GM23338 (cell line): Measurements from ENCODE around the gene NOP16. TPM values are rescaled to one million over a fixed set of nuclear protein-coding genes. Genes with fewer than 3 reads are reported as not detected.

Source experiments
- ATAC-seq: fragments of 200-7000 bp; cut with Tn5 transposase; 3 replicates; pipeline ENCODE4 v1.9.1; 2020
- DNase-seq: peaks from one replicate; pipeline ENCODE4 v3.0.0-alpha.2; 2015; ENCODE audit warnings: low spot score
- H2AFZ ChIP-seq: fragments of 200-600 bp; sonication (generic); 2 replicates; pipeline ENCODE4 v1.8.0; 2016; ENCODE audit warnings: antibody characterized with exemption, mild to moderate bottlenecking, moderate library complexity
- H3F3A ChIP-seq: fragments of 200-600 bp; sonication (generic); replicated peaks from 2 replicates; pipeline ENCODE4 v1.8.0; 2017; ENCODE audit warnings: antibody characterized with exemption, mixed run types, low read depth
- H3K27ac ChIP-seq: fragments of 200-600 bp; sonication (generic); 2 replicates; pipeline ENCODE4 v1.6.1; 2016; ENCODE audit warnings: low read depth
- H3K27me3 ChIP-seq: fragments of 200-600 bp; sonication (generic); 2 replicates; pipeline ENCODE4 v1.8.0; 2016; ENCODE audit warnings: mild to moderate bottlenecking, mixed run types, moderate library complexity; ENCODE audit not compliant: insufficient read depth
- H3K36me3 ChIP-seq: fragments of 200-600 bp; sonication (generic); 2 replicates; pipeline ENCODE4 v1.8.0; 2016; ENCODE audit warnings: mild to moderate bottlenecking; ENCODE audit not compliant: insufficient read depth
- H3K4me1 ChIP-seq: fragments of 200-600 bp; sonication (generic); 2 replicates; pipeline ENCODE4 v1.8.0; 2016; ENCODE audit warnings: mild to moderate bottlenecking, moderate library complexity; ENCODE audit not compliant: insufficient read depth
- H3K4me2 ChIP-seq: fragments of 200-600 bp; sonication (generic); 2 replicates; pipeline ENCODE4 v1.7.1; 2017; ENCODE audit warnings: mixed run types
- H3K4me3 ChIP-seq: fragments of 200-600 bp; sonication (generic); 2 replicates; pipeline ENCODE4 v1.6.1; 2016; ENCODE audit warnings: mixed run types
- H3K79me2 ChIP-seq: fragments of 200-600 bp; sonication (generic); replicated peaks from 2 replicates; pipeline ENCODE4 v1.8.0; 2017; ENCODE audit warnings: mild to moderate bottlenecking; ENCODE audit not compliant: insufficient read depth
- H3K9me2 ChIP-seq: fragments of 200-600 bp; sonication (generic); 2 replicates; pipeline ENCODE4 v1.8.0; 2017; ENCODE audit not compliant: insufficient read depth
- H4K20me1 ChIP-seq: fragments of 200-600 bp; sonication (generic); replicated peaks from 2 replicates; pipeline ENCODE4 v1.8.0; 2017; ENCODE audit warnings: mild to moderate bottlenecking; ENCODE audit not compliant: insufficient read depth
- H3K27ac Mint-ChIP-seq: 2 replicates; pipeline ENCODE4 v1.8.0; 2020; ENCODE audit warnings: inconsistent platforms, mild to moderate bottlenecking, moderate library complexity, mixed read lengths
- H3K27me3 Mint-ChIP-seq: 3 replicates; pipeline ENCODE4 v1.8.0; 2022; ENCODE audit warnings: low read depth, mild to moderate bottlenecking, moderate library complexity, mixed read lengths, inconsistent platforms; ENCODE audit not compliant: insufficient read depth, poor library complexity
- H3K36me3 Mint-ChIP-seq: 3 replicates; pipeline ENCODE4 v1.8.0; 2021; ENCODE audit warnings: low read depth, mild to moderate bottlenecking, inconsistent platforms, moderate library complexity, mixed read lengths
- H3K4me1 Mint-ChIP-seq: 3 replicates; pipeline ENCODE4 v1.8.0; 2020; ENCODE audit warnings: mild to moderate bottlenecking, inconsistent platforms, mixed read lengths
- H3K4me3 Mint-ChIP-seq: 3 replicates; pipeline ENCODE4 v1.8.0; 2021; ENCODE audit warnings: moderate library complexity, mild to moderate bottlenecking, inconsistent platforms, mixed read lengths
- H3K9me3 Mint-ChIP-seq: 3 replicates; pipeline ENCODE4 v1.8.0; 2020; ENCODE audit warnings: moderate library complexity, mild to moderate bottlenecking, inconsistent platforms, mixed read lengths
- CREB1 ChIP-seq: fragments of 250-450 bp; sonication (Bioruptor Pico); IDR thresholded peaks from 2 replicates; pipeline ENCODE4 v1.5.0; 2020; ENCODE audit warnings: low read depth, mild to moderate bottlenecking, moderate library complexity
- EZH2 ChIP-seq: fragments of 200-600 bp; sonication (generic); IDR thresholded peaks from one replicate; pipeline ENCODE4 v1.8.0; 2017; ENCODE audit warnings: antibody characterized with exemption, mild to moderate bottlenecking, low read depth; ENCODE audit not compliant: unreplicated experiment
- EZH2phosphoT487 ChIP-seq: fragments of 200-600 bp; sonication (generic); IDR thresholded peaks from one replicate; pipeline ENCODE4 v1.8.1; 2018; ENCODE audit warnings: antibody characterized with exemption; ENCODE audit not compliant: unreplicated experiment
- JUNB ChIP-seq: IDR thresholded peaks from one replicate; pipeline ENCODE4 v1.6.1; 2016; ENCODE audit warnings: antibody characterized with exemption; ENCODE audit not compliant: unreplicated experiment
- NANOG ChIP-seq: IDR thresholded peaks from 2 replicates; pipeline ENCODE4 v1.6.1; 2016; ENCODE audit warnings: antibody characterized with exemption, borderline replicate concordance
- POLR2AphosphoS5 ChIP-seq: IDR thresholded peaks from 2 replicates; pipeline ENCODE4 v1.6.1; 2016; ENCODE audit warnings: antibody characterized with exemption, low read depth
- STAT1 ChIP-seq: IDR thresholded peaks from one replicate; pipeline ENCODE4 v1.6.1; 2016; ENCODE audit warnings: antibody characterized with exemption; ENCODE audit not compliant: unreplicated experiment
- ZNF114 ChIP-seq: fragments of 250-450 bp; sonication (Bioruptor Pico); IDR thresholded peaks from 2 replicates; pipeline ENCODE4 v1.5.0; 2020; ENCODE audit warnings: mild to moderate bottlenecking, moderate library complexity
- ZNF331 ChIP-seq: fragments of 250-450 bp; sonication (Bioruptor Pico); IDR thresholded peaks from 2 replicates; pipeline ENCODE4 v1.5.0; 2020; ENCODE audit warnings: low read depth, mild to moderate bottlenecking, moderate library complexity
- polyA plus RNA-seq: library from polyadenylated mRNA; unstranded; fragments of >200 nt; fragmentation: Nextera tagmentation; extraction: Ambion mirVana; gene quantifications from 2 replicates; pipeline ENCODE4 v1.2.1, GENCODE V29; 2016
- total RNA-seq: library from RNA; depleted of rRNA; stranded (reverse); fragments of >200 nt; shearing (Covaris generic); gene quantifications from 2 replicates; pipeline ENCODE4 v1.2.3, GENCODE V29; 2014
- TF ChIP-seq, protein P1 (sequence below): IDR thresholded peaks from 2 replicates; pipeline ENCODE4 v1.6.1; 2016; ENCODE audit warnings: antibody characterized with exemption
- TF ChIP-seq, protein P2 (sequence below): fragments of 250-450 bp; sonication (Bioruptor Pico); IDR thresholded peaks from 2 replicates; pipeline ENCODE4 v1.5.0; 2020; ENCODE audit warnings: mild to moderate bottlenecking, moderate library complexity
- TF ChIP-seq, protein P3 (sequence below): IDR thresholded peaks from one replicate; pipeline ENCODE4 v1.6.1; 2018; ENCODE audit warnings: antibody characterized with exemption; ENCODE audit not compliant: unreplicated experiment

NOP16 gene
- total and polyA plus RNA-seq, 2 experiments from 2014 or later = 43.4 to 181 TPM

DNA sequence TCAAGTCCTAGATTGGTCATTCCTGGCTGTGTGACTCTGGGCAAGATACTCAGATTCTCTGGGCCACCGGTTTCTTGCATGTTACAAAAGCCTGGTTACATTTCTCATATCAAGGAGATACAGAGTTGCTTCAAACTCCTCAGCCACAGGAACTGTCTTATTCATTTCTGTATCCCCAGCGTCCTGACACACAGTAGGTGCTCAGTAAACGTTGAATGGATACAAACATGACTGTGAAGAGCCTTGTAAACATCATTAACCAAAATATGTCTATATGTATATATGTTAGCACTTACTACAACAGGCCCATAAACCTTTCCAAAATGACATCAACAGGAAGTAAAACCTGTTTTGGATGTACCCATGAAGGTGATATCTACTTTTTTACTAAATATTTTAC is 26.3 kb upstream of the NOP16 start:
- Histone ChIP-seq H4K20me1 (peaks cover 10% of the 10 kb centered on the region), H3K36me3 (no peaks in the 10 kb centered on the region), H3K9me2 (0 out of 2 replicates have a peak, but pooled peaks cover 2% of the 10 kb centered on the region), H3K27ac (no peak overlapping the region), H3K79me2 (no peaks in the 10 kb centered on the region), H3F3A (0 out of 2 replicates have a peak, but pooled peaks cover 4% of the 10 kb centered on the region), H2AFZ (no peak overlapping the region), H3K4me3 (no peak overlapping the region), H3K4me2 (no peak overlapping the region), H3K4me1 (0 out of 2 replicates have a peak, but pooled peaks cover 3% of the 10 kb centered on the region), H3K27me3 (peaks cover 29% of the 10 kb centered on the region)
- H3K9me3 Mint-ChIP-seq = peaks cover 16% of the 10 kb centered on the region
- H3K36me3 Mint-ChIP-seq = no peaks in the 10 kb centered on the region
- H3K27me3 Mint-ChIP-seq = peaks cover 14% of the 10 kb centered on the region
- ATAC-seq (no peak), DNase-seq (no peak)
- TF ChIP-seq JUNB = no peak
- TF ChIP-seq, protein P1, sequence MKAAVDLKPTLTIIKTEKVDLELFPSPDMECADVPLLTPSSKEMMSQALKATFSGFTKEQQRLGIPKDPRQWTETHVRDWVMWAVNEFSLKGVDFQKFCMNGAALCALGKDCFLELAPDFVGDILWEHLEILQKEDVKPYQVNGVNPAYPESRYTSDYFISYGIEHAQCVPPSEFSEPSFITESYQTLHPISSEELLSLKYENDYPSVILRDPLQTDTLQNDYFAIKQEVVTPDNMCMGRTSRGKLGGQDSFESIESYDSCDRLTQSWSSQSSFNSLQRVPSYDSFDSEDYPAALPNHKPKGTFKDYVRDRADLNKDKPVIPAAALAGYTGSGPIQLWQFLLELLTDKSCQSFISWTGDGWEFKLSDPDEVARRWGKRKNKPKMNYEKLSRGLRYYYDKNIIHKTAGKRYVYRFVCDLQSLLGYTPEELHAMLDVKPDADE = no peak
- TF ChIP-seq ZNF331 (CRISPR knock-in tag) = no peak
- TF ChIP-seq, protein P2, sequence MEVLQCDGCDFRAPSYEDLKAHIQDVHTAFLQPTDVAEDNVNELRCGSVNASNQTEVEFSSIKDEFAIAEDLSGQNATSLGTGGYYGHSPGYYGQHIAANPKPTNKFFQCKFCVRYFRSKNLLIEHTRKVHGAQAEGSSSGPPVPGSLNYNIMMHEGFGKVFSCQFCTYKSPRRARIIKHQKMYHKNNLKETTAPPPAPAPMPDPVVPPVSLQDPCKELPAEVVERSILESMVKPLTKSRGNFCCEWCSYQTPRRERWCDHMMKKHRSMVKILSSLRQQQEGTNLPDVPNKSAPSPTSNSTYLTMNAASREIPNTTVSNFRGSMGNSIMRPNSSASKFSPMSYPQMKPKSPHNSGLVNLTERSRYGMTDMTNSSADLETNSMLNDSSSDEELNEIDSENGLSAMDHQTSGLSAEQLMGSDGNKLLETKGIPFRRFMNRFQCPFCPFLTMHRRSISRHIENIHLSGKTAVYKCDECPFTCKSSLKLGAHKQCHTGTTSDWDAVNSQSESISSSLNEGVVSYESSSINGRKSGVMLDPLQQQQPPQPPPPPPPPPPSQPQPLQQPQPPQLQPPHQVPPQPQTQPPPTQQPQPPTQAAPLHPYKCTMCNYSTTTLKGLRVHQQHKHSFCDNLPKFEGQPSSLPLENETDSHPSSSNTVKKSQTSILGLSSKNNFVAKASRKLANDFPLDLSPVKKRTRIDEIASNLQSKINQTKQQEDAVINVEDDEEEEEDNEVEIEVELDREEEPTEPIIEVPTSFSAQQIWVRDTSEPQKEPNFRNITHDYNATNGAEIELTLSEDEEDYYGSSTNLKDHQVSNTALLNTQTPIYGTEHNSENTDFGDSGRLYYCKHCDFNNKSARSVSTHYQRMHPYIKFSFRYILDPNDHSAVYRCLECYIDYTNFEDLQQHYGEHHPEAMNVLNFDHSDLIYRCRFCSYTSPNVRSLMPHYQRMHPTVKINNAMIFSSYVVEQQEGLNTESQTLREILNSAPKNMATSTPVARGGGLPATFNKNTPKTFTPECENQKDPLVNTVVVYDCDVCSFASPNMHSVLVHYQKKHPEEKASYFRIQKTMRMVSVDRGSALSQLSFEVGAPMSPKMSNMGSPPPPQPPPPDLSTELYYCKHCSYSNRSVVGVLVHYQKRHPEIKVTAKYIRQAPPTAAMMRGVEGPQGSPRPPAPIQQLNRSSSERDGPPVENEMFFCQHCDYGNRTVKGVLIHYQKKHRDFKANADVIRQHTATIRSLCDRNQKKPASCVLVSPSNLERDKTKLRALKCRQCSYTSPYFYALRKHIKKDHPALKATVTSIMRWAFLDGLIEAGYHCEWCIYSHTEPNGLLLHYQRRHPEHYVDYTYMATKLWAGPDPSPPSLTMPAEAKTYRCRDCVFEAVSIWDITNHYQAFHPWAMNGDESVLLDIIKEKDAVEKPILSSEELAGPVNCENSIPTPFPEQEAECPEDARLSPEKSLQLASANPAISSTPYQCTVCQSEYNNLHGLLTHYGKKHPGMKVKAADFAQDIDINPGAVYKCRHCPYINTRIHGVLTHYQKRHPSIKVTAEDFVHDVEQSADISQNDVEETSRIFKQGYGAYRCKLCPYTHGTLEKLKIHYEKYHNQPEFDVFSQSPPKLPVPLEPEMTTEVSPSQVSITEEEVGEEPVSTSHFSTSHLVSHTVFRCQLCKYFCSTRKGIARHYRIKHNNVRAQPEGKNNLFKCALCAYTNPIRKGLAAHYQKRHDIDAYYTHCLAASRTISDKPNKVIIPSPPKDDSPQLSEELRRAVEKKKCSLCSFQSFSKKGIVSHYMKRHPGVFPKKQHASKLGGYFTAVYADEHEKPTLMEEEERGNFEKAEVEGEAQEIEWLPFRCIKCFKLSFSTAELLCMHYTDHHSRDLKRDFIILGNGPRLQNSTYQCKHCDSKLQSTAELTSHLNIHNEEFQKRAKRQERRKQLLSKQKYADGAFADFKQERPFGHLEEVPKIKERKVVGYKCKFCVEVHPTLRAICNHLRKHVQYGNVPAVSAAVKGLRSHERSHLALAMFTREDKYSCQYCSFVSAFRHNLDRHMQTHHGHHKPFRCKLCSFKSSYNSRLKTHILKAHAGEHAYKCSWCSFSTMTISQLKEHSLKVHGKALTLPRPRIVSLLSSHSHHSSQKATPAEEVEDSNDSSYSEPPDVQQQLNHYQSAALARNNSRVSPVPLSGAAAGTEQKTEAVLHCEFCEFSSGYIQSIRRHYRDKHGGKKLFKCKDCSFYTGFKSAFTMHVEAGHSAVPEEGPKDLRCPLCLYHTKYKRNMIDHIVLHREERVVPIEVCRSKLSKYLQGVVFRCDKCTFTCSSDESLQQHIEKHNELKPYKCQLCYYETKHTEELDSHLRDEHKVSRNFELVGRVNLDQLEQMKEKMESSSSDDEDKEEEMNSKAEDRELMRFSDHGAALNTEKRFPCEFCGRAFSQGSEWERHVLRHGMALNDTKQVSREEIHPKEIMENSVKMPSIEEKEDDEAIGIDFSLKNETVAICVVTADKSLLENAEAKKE (CRISPR knock-in tag) = no peak
- TF ChIP-seq POLR2AphosphoS5 = no peak
- no peak for TF ChIP-seq NANOG
- TF ChIP-seq, protein P3, sequence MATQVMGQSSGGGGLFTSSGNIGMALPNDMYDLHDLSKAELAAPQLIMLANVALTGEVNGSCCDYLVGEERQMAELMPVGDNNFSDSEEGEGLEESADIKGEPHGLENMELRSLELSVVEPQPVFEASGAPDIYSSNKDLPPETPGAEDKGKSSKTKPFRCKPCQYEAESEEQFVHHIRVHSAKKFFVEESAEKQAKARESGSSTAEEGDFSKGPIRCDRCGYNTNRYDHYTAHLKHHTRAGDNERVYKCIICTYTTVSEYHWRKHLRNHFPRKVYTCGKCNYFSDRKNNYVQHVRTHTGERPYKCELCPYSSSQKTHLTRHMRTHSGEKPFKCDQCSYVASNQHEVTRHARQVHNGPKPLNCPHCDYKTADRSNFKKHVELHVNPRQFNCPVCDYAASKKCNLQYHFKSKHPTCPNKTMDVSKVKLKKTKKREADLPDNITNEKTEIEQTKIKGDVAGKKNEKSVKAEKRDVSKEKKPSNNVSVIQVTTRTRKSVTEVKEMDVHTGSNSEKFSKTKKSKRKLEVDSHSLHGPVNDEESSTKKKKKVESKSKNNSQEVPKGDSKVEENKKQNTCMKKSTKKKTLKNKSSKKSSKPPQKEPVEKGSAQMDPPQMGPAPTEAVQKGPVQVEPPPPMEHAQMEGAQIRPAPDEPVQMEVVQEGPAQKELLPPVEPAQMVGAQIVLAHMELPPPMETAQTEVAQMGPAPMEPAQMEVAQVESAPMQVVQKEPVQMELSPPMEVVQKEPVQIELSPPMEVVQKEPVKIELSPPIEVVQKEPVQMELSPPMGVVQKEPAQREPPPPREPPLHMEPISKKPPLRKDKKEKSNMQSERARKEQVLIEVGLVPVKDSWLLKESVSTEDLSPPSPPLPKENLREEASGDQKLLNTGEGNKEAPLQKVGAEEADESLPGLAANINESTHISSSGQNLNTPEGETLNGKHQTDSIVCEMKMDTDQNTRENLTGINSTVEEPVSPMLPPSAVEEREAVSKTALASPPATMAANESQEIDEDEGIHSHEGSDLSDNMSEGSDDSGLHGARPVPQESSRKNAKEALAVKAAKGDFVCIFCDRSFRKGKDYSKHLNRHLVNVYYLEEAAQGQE = no peak
- TF ChIP-seq EZH2 = no peak
- TF ChIP-seq EZH2phosphoT487 = no peak
- no peak for TF ChIP-seq STAT1
- TF ChIP-seq ZNF114 (CRISPR knock-in tag) = no peak
- TF ChIP-seq CREB1 (CRISPR knock-in tag) = no peak
- H3K4me3 Mint-ChIP-seq = peak overlapping the region; percentile 67; the same call in 2 of the 3 replicates
- H3K4me1 Mint-ChIP-seq = 0 out of 3 replicates have a peak, but pooled peaks cover 3% of the 10 kb centered on the region
- no peak overlapping the region for H3K27ac Mint-ChIP-seq
